ENCODE data around the gene PTTG1IP. TPM values are rescaled to one million over a fixed set of nuclear protein-coding genes. Genes with fewer than 3 reads are reported as not detected.

The PTTG1IP gene
- total RNA-seq, 4 donors from 2014 or later = 157 to 552 (median 288) TPM

DNA sequence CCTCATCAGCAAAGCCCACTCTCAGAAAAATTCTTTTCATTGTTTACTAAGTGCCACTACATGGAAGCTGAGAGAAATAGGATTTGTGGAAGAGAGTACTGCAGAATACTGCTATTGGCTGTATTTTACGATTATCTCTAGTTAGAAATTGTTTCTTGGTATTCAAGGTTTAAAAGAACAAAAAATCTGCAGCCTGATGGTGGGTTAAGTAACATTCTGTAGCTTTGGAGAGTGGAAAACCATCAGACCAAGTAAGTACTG lies 27.3 kb downstream of the PTTG1IP start:
- H3K27me3 ChIP-seq = no peaks in the 10 kb centered on the region
- DNase-seq = no peak
- peak overlapping the region in 3 of 4 donors; percentile 10 to 39 (median 23) for H3K4me3 ChIP-seq
- intact Hi-C loops (cut with DNase I; ENCODE audit: low total_unique reads) = no loop called here
- 24% methylated on average over 1 of the region's 1 CpG; no CpG with 5 or more reads in 1 of the 2 donors for WGBS, 2 donors (ENCODE audit: low coverage in 1 of 2)
- TF ChIP-seq POLR2AphosphoS5 (IDR thresholded peaks at IDR 0.05) = no peak
- peaks cover 0 to 11% (median 4%) of the 10 kb centered on the region in 4 donors for H3K36me3 ChIP-seq
- peaks cover 16 to 47% (median 41%) of the 10 kb centered on the region in 4 donors for H3K4me1 ChIP-seq
- no peaks in the 10 kb centered on the region for H3K9me3 ChIP-seq
- in situ Hi-C loops (cut with MboI; ENCODE audit: low pct_ligation_motif_present in 1 of 4, low pct_unique_long_range_greater_than_20kb in 1 of 4, low sequenced_read_pairs in 3 of 4) = no loop called here
- H3K27ac ChIP-seq = peak overlapping the region in 1 of 4 donors; percentile 22

GRCh38 chr21:44845418-44846223 lies 27.9 kb downstream of the PTTG1IP start:
- H3K4me1 ChIP-seq = peaks cover 16 to 42% (median 39%) of the 10 kb centered on the region in 4 donors
- intact Hi-C loops (cut with DNase I; ENCODE audit: low total_unique reads) (no loop called here), in situ Hi-C loops (cut with MboI; ENCODE audit: low pct_ligation_motif_present in 1 of 4, low pct_unique_long_range_greater_than_20kb in 1 of 4, low sequenced_read_pairs in 3 of 4) (no loop called here)
- peaks cover 0 to 6% (median 2%) of the 10 kb centered on the region in 4 donors for H3K36me3 ChIP-seq
- no peak for TF ChIP-seq POLR2A (IDR thresholded peaks at IDR 0.05)
- TF ChIP-seq CTCF (IDR thresholded peaks at IDR 0.05) = peak in 3 of 5 experiments; percentile 13 to 25 (median 19)
- peak; percentile 68 for DNase-seq
- H3K4me3 ChIP-seq = peak overlapping the region in 3 of 4 donors; percentile 10 to 39 (median 23)
- peak overlapping the region in 1 of 4 donors; percentile 22 for H3K27ac ChIP-seq
- H3K9me3 ChIP-seq = no peaks in the 10 kb centered on the region
- H3K27me3 ChIP-seq = no peaks in the 10 kb centered on the region
- WGBS, 2 donors (ENCODE audit: low coverage in 1 of 2) = 7% methylated on average over 28 of the region's 34 CpGs; no CpG with 5 or more reads in 1 of the 2 donors

- DNase-seq = no peak
- intact Hi-C loops (cut with DNase I; ENCODE audit: low total_unique reads) = no loop called here
Observed at GRCh38 chr21:44844256-44844655, 29.2 kb downstream of the PTTG1IP start.

DNA sequence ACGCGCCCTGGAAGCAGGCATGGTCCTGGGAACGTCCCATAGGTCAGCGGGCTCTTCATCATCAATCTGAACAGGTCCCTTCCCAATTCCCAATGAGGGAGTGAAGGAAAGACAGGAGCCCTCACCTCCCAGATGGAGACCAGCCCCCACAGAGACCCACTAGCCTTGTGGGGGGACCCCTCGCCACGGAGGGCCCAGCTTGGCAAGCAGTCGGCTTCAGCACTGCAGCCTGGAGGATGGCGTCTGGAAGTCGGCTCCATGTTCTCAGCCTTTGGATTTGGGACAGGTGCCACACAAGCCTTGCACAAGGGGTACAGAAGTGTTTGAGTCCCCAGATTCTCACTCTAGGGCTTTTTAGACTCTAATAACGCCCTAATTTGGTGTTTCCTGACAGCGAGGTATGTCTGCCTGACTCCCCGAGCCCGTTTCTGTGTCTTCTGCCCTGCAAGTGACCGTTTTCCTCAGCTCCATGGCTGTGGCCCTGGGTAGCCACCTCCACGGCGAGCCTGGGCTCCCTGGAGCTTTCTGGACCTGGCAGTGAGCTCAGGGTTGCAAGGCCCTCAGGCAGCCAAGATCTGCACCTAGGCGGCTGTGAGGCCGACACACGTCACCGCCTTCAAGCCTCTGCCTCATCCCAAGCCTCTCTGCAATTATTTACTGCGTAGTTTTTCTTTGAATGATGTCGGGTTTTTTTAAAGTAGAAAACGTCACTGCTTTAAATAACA lies 30.6 kb downstream of the PTTG1IP start:
- Histone ChIP-seq H3K27ac (no peak overlapping the region), H3K4me3 (no peak overlapping the region), H3K36me3 (no peaks in the 10 kb centered on the region), H3K4me1 (peaks cover 16 to 22% (median 18%) of the 10 kb centered on the region in 4 donors), H3K9me3 (no peaks in the 10 kb centered on the region), H3K27me3 (no peaks in the 10 kb centered on the region)
- in situ Hi-C loops (cut with MboI; ENCODE audit: low pct_ligation_motif_present in 1 of 4, low pct_unique_long_range_greater_than_20kb in 1 of 4, low sequenced_read_pairs in 3 of 4) = no loop called here
- TF ChIP-seq POLR2A (IDR thresholded peaks at IDR 0.05) = no peak
- TF ChIP-seq EP300 (IDR thresholded peaks at IDR 0.05; ENCODE audit: low read depth) = no peak
- TF ChIP-seq POLR2AphosphoS5 (IDR thresholded peaks at IDR 0.05) = no peak
- no peak for TF ChIP-seq CTCF (IDR thresholded peaks at IDR 0.05)
- intact Hi-C loops (cut with DNase I; ENCODE audit: low total_unique reads) = no loop called here
- DNase-seq = no peak
- 80% methylated on average over 23 of the region's 23 CpGs; no CpG with 5 or more reads in 1 of the 2 donors for WGBS, 2 donors (ENCODE audit: low coverage in 1 of 2)

More at GRCh38 chr21:44844256-44844655, 29.2 kb downstream of the PTTG1IP start:
- WGBS, 2 donors (ENCODE audit: low coverage in 1 of 2) = 78% methylated on average over 11 to 16 of the region's 16 CpGs
- Histone ChIP-seq H3K9me3 (no peaks in the 10 kb centered on the region), H3K27ac (no peak overlapping the region), H3K36me3 (no peaks in the 10 kb centered on the region), H3K4me3 (no peak overlapping the region), H3K4me1 (peaks cover 16 to 30% (median 29%) of the 10 kb centered on the region in 4 donors), H3K27me3 (no peaks in the 10 kb centered on the region)
- TF ChIP-seq CTCF (IDR thresholded peaks at IDR 0.05) = no peak
- TF ChIP-seq POLR2AphosphoS5 (IDR thresholded peaks at IDR 0.05) = no peak
- TF ChIP-seq EP300 (IDR thresholded peaks at IDR 0.05; ENCODE audit: low read depth) = no peak
- no peak for TF ChIP-seq POLR2A (IDR thresholded peaks at IDR 0.05)
- in situ Hi-C loops (cut with MboI; ENCODE audit: low pct_ligation_motif_present in 1 of 4, low pct_unique_long_range_greater_than_20kb in 1 of 4, low sequenced_read_pairs in 3 of 4) = no loop called here

Data from transverse colon (tissue), 4 donors.